ENCODE measurements around the gene SORT1.

- TF ChIP-seq CTCF (IDR thresholded peaks at IDR 0.05) (no peak), POLR2A (IDR thresholded peaks at IDR 0.05) (no peak)
These were observed 18.3 kb downstream of the SORT1 start for GRCh38 chr1:109379422-109379821.
